Hematopoietic multipotent progenitor cell treated with erythropoietin and hydrocortisone succinate and interleukin-3 and kit ligand, for 17 days (in vitro differentiated cells): ENCODE data around the gene COPS4.
"Not testable (repeated sequence)": the region's sequence is repeated elsewhere in the genome, so short reads cannot be mapped to it uniquely, and the experiment has no call there.

ENCODE experiments used
- DNase-seq: peaks from one replicate; pipeline ENCODE4 v3.0.0-alpha.2; 2015; ENCODE audit warnings: low spot score

Gene COPS4

GRCh38 chr4:83083925-83084475, 49.0 kb downstream of the COPS4 start:
- no peak for DNase-seq

GRCh38 chr4:83084956-83085355, 50.0 kb downstream of the COPS4 start:
- not testable (repeated sequence) for DNase-seq

DNA sequence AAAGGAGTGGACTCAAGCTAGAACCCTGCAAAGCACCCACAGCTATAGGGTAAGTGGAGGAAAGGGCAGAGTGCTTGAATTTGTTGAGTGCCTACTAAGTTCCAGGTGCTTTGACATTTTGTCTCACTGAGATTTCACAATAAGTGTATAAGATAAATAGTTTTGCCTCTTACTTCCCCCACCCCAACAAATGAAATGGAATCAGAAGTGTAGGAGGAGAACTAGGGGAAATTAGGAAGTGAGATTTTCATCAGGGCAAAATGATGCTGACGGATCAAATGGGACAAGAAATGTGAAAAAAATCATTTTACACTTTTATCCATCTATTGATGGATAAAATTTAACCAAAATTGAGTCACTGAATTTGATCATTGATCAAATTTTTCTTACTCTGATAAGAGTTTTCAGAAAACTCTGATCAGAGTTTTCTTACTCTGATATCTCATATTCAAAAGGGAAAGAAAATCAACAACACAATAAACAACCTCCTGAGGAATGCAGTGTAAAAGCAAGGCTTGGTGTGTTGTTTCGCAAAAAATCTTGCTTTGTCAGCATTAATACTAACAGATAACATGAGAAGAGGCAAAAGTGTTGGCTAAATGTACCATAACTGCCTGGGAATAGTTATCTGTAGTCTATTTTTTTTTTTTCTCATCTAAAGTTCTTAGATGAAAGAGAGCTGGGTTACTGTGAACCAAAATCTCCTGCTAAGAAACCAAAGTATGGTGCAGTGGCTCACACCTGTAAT, 54.6 kb downstream of the COPS4 start:
- DNase-seq, result no peak

GRCh38 chr4:83093060-83093640, 58.2 kb downstream of the COPS4 start:
- DNase-seq, result no peak

GRCh38 chr4:83096397-83096796, 61.4 kb downstream of the COPS4 start:
- no peak for DNase-seq

DNA sequence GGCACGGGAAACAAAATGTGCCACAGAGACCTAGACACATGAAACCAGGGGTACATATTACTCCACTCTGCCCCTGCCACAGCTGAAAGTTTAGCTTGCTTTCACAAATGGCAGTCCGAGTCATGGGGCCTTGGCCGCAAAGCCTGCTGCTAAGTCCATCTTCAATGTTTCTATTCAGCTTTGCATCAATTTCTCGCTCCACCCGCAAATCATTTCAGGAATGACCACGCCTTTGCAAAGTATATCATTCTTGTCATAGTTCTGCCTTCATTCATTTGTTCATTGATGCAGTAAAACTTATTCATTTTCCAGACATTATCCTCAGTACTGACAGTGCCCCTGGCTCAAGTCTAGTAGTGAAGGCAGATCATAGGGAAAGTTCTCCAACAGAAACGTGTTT, 70.0 kb downstream of the COPS4 start:
- DNase-seq, result no peak

DNA sequence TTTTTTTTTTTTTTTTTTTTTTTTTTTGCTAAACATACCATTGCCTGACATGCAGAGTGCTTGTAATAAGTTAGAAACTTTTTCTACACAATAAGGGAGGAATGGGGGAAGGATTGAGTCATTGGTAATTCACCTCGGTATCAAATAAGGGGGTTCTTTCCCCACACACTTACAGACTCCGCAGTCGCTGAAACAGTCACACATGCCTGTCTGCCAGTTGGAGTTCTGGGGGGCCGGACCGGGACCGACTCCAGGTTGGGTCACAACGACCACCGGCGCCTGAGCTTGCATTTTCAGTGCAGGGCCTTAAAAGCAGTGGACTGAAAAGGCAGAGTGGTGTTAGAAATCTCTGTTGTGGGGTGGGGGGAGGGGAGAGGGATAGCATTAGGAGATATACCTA, 72.6 kb downstream of the COPS4 start:
- DNase-seq, result no peak

GRCh38 chr4:83108101-83108861, 73.3 kb downstream of the COPS4 start:
- DNase-seq, result no peak

DNA sequence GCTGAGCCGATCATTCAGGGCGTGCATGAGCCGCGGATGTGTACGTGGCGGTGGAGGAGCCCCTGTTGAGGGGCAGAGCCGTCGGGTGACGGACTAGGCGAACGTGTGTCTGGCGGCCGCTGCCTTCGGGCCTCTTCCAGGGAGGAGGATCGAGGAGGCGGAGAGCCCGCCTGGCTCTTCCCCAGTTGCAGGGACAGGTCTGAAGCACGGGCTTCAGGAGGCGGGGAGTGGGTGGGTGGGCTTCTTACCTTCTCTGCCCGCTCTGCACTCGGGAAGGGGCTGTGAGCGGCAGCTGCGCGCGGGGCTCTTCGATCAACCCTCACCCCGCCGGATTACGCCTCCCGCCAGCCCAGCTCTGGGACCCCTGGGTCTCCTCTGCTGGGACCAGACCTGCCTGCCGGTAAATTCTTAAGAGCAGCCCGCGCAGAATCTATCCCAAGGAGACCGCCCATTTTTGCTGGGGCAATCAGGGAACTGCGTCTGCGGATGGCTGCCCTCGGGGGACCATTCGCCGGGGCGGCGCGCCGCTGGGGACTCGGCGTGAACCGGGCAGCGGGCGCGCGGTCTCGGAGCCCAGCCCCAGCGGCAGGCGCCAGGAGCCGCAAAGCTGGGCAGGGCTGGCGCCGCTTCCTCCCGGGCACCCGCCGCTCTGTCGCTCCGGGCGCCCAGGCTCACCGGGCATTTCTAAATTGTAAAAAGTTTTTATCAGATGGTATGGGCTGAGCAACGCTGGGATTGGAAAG, 74.7 kb downstream of the COPS4 start:
- no peak for DNase-seq

DNA sequence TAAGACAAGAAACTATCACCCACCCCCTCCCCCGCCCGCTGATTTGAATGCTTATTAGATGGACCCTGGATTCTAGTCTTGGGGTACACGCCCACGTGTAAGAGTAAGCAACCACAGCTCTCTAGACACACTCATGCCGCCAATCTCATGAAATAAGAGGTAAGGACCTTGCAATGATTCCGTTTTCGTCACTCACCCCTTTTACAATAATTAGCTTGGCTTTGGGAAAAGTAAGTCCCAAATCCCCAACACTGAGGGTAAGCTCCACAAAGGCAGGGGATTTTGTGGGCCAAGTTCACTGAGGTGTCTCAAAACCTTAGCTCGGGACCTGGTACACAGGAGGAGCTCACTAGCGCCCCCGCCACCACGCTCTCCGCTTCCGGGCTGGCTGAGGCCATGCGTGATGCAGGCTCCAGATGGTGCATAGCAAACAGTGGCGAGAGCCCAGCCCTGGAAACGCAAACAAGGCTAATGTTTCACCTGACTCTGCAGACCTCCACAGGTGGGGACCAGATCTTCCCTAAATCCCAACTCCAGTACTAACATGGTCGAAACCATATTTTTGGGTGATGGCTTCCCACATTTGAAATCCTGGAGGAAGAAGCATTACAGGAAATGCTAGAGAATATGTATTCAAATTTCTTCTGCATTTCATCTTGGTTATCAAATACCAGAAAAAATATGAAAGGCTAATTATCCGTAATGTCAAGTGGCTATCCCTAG, 75.4 kb downstream of the COPS4 start:
- DNase-seq, result peak; percentile 73

- DNase-seq, result peak; percentile 19
Observed at GRCh38 chr4:83110970-83111750, 76.2 kb downstream of the COPS4 start.

DNA sequence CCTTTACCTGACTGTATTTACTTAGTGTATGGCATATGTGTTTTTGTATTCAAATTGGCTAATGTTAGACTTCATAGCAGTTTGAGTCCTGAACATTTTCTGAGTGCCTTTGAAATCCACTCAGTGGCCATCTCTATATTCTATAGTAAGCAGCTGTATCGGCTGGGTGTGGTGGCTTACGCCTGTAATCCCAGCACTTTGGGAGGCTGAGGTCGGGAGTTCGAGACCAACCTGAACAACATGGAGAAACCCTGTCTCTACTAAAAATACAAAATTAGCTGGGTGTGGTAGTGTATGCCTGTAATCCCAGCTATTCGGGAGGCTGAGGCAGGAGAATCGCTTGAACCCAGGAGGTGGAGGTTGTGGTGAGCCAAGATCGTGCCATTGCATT, 76.8 kb downstream of the COPS4 start:
- DNase-seq, result not testable (repeated sequence)

DNA sequence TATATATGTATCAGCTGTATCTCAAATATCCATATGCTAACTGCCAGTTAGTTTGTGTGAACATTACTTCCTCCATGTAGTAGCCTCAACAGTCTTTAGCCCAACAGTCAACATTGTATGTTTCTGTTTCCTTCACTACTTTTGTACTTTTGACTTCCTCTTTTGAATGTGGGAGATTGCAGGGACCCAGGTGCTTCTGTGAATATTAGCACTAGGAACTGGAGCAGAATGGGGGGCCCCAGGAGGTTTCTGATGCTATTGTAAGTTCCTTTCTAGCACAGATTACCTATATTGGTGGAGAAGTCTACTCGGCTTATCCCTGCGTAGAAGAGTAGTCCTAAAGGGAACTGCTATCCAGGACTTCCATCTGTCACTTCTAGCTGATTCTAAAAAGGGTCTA, 77.2 kb downstream of the COPS4 start:
- no peak for DNase-seq

GRCh38 chr4:83112678-83113428, 77.9 kb downstream of the COPS4 start:
- no peak for DNase-seq

- DNase-seq, result no peak
Observed at GRCh38 chr4:83113429-83113786, 78.4 kb downstream of the COPS4 start.

- DNase-seq, result no peak
Observed at GRCh38 chr4:83114576-83114975, 79.6 kb downstream of the COPS4 start, which contains the start of gene PLAC8. TSS of gene PLAC8 (minus strand) at chr4:83114729. CDS start at chr4:83107921, 6,808 bp downstream.

DNA sequence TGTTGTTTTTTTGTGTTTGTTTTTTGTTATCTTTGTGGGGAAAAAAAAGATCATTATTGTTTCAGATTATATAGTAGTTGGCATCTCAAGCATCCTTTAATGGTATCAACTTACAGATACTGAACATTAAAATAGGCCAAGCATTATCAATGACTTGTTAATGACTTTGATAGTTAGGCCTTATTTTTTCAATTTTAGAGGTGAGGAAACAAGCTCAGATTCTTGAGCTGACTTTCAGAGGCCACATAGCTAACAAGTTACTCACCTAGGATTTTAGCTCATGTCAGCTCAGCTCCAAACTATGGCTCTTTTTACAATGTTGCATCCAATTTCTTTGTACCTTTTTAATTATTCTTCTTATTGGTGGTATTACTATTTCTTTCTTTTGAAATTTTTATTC, 80.0 kb downstream of the COPS4 start:
- no peak for DNase-seq

- no peak for DNase-seq
Observed at GRCh38 chr4:83115656-83116285, 80.8 kb downstream of the COPS4 start.

- DNase-seq, result no peak
Observed at GRCh38 chr4:83118869-83119268, 83.9 kb downstream of the COPS4 start.
